Measurements from ENCODE around the gene INAFM1.

DNA sequence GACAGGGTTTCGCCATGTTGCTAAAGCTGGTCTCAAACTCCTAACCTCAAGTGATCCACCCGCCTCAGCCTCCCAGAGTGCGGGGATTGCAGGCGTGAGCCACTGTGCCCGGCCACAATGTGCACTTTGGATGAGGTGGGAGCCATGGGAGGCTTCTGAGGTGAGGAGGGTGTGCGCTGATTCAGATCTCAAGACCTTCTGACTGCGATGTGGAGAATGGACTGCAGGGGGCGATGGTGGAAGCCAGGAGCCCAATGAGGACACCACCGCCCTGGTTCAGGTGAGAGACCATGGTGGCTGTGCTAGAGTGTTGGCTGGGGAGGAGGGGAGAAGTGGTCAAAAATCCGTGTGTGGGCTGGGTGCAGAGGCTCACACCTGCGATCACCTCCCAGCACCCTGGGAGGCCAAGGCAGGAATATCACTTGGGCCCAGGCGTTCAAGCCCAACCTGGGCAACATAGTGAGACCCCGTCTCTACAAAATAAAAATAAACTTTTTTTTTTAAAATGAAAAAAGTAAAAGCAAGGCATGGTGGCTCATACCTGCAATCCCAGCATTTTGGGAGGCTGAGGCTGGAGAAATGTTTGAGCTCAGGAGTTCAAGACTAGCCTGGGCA lies 5.6 kb downstream of the INAFM1 start:
- TF ChIP-seq CTCF (IDR thresholded peaks at IDR 0.05): peak in 1 of 7 experiments; percentile 9
- TF ChIP-seq EP300 (IDR thresholded peaks at IDR 0.05): no peak
- TF ChIP-seq POLR2A (IDR thresholded peaks at IDR 0.05): no peak
- no peak for TF ChIP-seq POLR2AphosphoS5 (IDR thresholded peaks at IDR 0.05)

All from stomach (tissue), 4 donors.